Measurements from ENCODE around the gene ALLC.
A peak's percentile ranks its signal among the peaks of the same experiment; 100 is the strongest.

Gene ALLC

DNA sequence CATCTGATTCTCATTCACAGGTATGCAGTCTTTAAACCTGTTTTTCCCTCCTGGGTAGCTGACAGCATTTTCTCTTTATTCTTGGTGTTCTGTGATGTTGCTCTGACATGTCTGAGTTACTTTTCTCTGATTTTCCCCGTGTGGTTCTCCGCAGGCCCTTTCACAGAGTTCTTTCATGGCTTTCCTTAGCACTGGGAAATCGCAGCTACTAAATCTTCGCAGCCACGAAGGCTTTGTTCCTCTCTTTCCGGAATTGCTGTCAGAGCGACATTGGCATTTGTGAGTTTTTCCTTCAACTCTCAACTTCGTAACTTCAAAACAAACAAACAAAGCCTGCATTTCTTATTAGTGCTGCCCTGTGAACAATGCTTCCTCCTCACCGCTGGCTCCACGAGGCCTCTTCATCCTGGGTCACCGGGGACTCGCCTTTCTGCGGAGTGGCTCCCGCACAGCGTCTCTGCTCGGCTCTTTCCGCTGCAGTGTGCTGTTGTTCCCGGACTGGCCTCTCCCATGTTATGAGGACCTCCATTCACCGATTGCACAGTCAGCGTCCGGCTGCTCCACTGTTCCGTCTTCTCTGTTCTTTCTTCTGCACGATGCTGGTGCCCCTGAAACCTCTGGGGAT lies 47.0 kb upstream of the ALLC start:
- peaks cover 42% of the 10 kb centered on the region for H3K4me1 ChIP-seq (ENCODE audit: control insufficient read depth, low read length)
- H4K20me1 ChIP-seq (ENCODE audit: control insufficient read depth, insufficient read depth, low read depth, low read length), result no peaks in the 10 kb centered on the region
- TF ChIP-seq, protein P1, sequence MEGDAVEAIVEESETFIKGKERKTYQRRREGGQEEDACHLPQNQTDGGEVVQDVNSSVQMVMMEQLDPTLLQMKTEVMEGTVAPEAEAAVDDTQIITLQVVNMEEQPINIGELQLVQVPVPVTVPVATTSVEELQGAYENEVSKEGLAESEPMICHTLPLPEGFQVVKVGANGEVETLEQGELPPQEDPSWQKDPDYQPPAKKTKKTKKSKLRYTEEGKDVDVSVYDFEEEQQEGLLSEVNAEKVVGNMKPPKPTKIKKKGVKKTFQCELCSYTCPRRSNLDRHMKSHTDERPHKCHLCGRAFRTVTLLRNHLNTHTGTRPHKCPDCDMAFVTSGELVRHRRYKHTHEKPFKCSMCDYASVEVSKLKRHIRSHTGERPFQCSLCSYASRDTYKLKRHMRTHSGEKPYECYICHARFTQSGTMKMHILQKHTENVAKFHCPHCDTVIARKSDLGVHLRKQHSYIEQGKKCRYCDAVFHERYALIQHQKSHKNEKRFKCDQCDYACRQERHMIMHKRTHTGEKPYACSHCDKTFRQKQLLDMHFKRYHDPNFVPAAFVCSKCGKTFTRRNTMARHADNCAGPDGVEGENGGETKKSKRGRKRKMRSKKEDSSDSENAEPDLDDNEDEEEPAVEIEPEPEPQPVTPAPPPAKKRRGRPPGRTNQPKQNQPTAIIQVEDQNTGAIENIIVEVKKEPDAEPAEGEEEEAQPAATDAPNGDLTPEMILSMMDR (IDR thresholded peaks at IDR 0.05; ENCODE audit: low read depth, low read length, poor library complexity, severe bottlenecking), result no peak
- TF ChIP-seq EZH2phosphoT487 (IDR thresholded peaks at IDR 0.05; ENCODE audit: borderline replicate concordance, low read length), result no peak

DNA sequence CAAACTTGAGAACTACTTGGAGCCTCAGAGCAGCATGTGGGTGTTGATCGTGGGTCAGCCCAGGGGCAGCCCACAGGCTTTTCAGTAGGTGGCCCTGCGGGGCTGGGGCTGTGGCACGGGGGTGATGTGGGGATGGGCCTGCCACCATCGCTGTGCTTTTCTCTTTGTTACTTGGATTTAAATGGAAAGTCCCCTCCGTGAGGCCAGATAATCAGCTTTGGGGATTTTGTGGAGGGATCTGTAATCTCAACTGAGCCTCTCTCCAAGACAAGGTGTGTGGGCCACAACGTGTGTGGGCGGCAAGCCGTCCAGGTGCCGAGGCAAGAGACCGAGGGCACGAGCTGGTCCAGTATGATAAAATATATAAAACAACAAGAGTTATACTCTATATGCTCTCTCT lies 46.4 kb upstream of the ALLC start:
- Histone ChIP-seq H3F3A (ENCODE audit: control insufficient read depth, insufficient read depth) (0 out of 2 replicates have a peak, but pooled peaks cover 7% of the 10 kb centered on the region), H3K4me1 (ENCODE audit: control insufficient read depth, low read length) (peaks cover 40% of the 10 kb centered on the region), H3K4me2 (ENCODE audit: low read length) (peak overlapping the region; percentile 35), H3K9me3 (ENCODE audit: control insufficient read depth, insufficient read depth, low read length) (0 out of 2 replicates have a peak, but pooled peaks cover 4% of the 10 kb centered on the region), H3K4me3 (ENCODE audit: low read length) (no peak overlapping the region), H3K27ac (ENCODE audit: low read depth, low read length) (peak overlapping the region; percentile 79), H3K36me3 (ENCODE audit: control insufficient read depth, low read length) (no peaks in the 10 kb centered on the region), H3K9me2 (replicated peaks; ENCODE audit: control insufficient read depth, low read length) (no peaks in the 10 kb centered on the region), H3K27me3 (ENCODE audit: control insufficient read depth, low read length) (no peaks in the 10 kb centered on the region), H3K79me2 (ENCODE audit: control insufficient read depth, low read length) (no peaks in the 10 kb centered on the region), H4K20me1 (ENCODE audit: control insufficient read depth, insufficient read depth, low read depth, low read length) (no peaks in the 10 kb centered on the region)
- no peak for TF ChIP-seq EZH2phosphoT487 (IDR thresholded peaks at IDR 0.05; ENCODE audit: borderline replicate concordance, low read length)
- TF ChIP-seq, protein P1 (IDR thresholded peaks at IDR 0.05; ENCODE audit: low read depth, low read length, poor library complexity, severe bottlenecking), result no peak

More for the DNA sequence above, 47.0 kb upstream of the ALLC start:
- Histone ChIP-seq H3K27me3 (ENCODE audit: control insufficient read depth, low read length) (no peaks in the 10 kb centered on the region), H3K4me3 (ENCODE audit: low read length) (peak overlapping the region; percentile 58), H3K27ac (ENCODE audit: low read depth, low read length) (peak overlapping the region; percentile 79), H3K9me2 (replicated peaks; ENCODE audit: control insufficient read depth, low read length) (no peaks in the 10 kb centered on the region), H3K79me2 (ENCODE audit: control insufficient read depth, low read length) (no peaks in the 10 kb centered on the region), H3F3A (ENCODE audit: control insufficient read depth, insufficient read depth) (0 out of 2 replicates have a peak, but pooled peaks cover 7% of the 10 kb centered on the region), H3K36me3 (ENCODE audit: control insufficient read depth, low read length) (no peaks in the 10 kb centered on the region), H3K9me3 (ENCODE audit: control insufficient read depth, insufficient read depth, low read length) (0 out of 2 replicates have a peak, but pooled peaks cover 4% of the 10 kb centered on the region), H3K4me2 (ENCODE audit: low read length) (peak overlapping the region; percentile 81)

DNA sequence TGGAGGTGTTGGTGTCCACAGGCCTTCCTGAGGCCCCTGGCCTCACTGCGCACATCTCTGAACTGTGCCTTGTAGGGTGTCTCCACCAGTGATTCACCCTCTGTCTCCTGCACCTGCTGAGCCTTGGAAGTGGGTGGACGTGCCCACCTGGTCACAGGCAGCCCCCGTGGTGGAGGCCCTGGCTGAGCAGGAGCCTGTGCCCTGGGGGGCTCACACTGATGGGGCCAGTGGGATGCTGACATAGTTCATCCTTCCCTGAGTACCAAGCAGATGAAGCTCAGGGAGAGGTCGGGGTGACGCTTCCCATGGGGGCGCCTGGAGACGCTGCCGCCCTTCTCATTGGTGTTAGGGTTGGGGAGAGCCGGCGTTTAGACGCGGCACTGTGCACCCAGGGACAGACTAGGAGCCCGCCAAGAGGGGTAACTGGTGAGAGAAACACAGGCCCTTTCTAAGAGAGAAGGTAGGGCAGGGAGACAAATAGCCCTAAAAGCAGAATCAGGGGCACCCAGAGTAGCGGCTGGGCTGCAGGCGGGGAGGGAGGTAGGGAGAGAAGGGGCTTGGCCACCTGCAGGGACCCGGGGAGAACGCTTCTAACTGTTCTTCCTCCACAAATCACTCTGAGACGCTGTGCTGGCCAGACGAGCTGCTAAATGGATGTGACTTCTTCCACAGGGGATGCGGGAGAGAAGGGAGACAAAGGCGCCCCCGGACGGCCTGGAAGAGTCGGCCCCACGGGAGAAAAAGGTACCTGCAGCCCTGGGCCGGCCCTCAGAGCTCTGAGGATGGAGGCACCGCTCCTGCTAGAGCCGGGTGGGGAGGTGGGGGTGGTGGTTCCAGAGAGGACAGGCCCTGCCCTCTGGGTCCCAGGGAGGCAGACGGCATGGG lies 45.1 kb upstream of the ALLC start:
- Histone ChIP-seq H3K9me3 (ENCODE audit: control insufficient read depth, insufficient read depth, low read length) (0 out of 2 replicates have a peak, but pooled peaks cover 4% of the 10 kb centered on the region), H3K79me2 (ENCODE audit: control insufficient read depth, low read length) (no peaks in the 10 kb centered on the region), H3K4me1 (ENCODE audit: control insufficient read depth, low read length) (peaks cover 37% of the 10 kb centered on the region), H3K36me3 (ENCODE audit: control insufficient read depth, low read length) (no peaks in the 10 kb centered on the region), H3K4me2 (ENCODE audit: low read length) (no peak overlapping the region), H3K4me3 (ENCODE audit: low read length) (no peak overlapping the region), H3K9me2 (replicated peaks; ENCODE audit: control insufficient read depth, low read length) (no peaks in the 10 kb centered on the region), H4K20me1 (ENCODE audit: control insufficient read depth, insufficient read depth, low read depth, low read length) (no peaks in the 10 kb centered on the region), H3K27me3 (ENCODE audit: control insufficient read depth, low read length) (no peaks in the 10 kb centered on the region), H3K27ac (ENCODE audit: low read depth, low read length) (no peak overlapping the region), H3F3A (ENCODE audit: control insufficient read depth, insufficient read depth) (0 out of 2 replicates have a peak, but pooled peaks cover 7% of the 10 kb centered on the region)
- TF ChIP-seq, protein P1 (IDR thresholded peaks at IDR 0.05; ENCODE audit: low read depth, low read length, poor library complexity, severe bottlenecking), result no peak
- TF ChIP-seq EZH2phosphoT487 (IDR thresholded peaks at IDR 0.05; ENCODE audit: borderline replicate concordance, low read length), result no peak
